HPDE6-E6E7 (cell line): Measurements from ENCODE around the gene XKR7.

Source experiments
- DNase-seq: peaks from one replicate; pipeline ENCODE4 v3.0.0; 2011; ENCODE audit warnings: missing footprints; ENCODE audit errors: extremely low spot score

XKR7 gene

DNA sequence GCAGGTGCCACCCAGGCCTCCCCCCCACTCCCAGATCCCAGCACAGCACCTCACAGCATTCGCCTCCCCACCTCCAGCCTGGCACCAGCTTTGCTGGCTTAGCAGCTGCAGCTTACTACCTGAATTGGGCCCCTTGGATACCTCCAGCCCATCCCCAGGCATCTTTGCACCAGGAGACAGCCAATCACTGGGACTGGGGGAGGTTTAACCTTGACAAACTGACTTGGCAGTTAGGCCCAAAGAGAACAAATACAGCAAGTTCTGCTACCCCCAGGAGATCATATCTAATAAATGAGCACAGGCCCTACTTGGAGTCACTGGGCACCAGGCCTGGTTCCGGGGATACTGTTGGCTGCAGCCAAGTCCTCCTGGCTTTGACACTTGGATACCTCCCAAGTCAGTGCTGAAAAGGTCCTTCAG lies 24.9 kb upstream of the XKR7 start:
- no peak for DNase-seq

DNA sequence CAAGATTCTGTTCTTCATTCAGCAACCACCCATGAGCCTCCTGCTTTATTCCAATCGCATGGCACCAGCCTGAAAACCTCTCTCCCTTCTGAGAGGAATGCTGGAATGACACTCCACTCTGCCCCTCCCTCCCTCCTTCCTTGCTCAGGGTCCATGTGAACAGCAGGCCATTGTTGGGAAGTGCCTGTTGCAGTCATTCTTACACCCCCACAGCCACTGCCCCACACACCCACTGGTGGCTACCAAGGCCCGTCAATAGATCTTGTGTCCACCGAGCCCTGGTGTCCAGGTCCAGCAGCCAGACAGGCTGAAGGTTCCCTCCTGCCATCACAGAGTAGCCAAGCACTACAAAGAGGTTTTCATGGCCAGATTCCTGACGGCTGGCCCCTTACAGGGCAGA lies 22.6 kb upstream of the XKR7 start:
- no peak for DNase-seq

DNA sequence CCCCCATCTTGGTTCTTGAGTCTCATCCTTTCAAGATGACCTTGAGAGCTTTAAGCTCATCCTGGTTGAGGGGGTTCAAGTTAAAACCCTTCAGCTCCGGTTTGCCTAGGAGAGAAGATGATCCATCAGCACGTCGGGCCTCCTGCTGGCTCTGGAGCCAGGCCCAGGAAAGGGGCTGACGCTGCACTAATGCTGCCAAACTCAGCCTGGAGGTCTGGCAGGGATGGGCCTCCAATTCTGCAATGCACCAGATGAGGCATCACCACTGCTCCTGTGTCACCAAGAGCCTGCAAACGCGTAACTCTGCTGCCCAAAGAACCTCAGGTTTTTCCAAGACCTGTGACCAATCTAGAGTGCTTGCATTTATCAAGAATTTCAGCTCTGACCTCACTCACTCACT lies 22.2 kb upstream of the XKR7 start:
- DNase-seq = no peak

DNA sequence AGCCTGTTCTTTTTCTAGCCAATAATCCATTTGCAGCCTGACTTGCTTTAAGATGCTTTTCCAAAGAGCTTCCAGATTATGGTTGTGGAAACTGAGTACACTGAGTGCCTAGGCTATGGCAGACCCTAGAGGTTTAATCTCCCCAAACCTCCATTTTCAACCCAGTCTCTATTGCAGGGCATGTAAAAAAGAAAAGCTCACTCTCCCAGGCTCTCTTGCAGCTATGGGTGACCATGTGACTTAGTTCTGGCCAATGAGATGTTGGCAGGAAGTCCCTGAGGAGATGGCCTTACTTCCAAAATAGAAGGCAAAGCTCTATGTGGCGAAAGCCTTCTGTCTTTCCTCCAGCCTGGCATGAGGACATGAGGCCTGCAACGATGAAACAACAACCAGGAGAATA lies 19.9 kb upstream of the XKR7 start:
- no peak for DNase-seq

DNA sequence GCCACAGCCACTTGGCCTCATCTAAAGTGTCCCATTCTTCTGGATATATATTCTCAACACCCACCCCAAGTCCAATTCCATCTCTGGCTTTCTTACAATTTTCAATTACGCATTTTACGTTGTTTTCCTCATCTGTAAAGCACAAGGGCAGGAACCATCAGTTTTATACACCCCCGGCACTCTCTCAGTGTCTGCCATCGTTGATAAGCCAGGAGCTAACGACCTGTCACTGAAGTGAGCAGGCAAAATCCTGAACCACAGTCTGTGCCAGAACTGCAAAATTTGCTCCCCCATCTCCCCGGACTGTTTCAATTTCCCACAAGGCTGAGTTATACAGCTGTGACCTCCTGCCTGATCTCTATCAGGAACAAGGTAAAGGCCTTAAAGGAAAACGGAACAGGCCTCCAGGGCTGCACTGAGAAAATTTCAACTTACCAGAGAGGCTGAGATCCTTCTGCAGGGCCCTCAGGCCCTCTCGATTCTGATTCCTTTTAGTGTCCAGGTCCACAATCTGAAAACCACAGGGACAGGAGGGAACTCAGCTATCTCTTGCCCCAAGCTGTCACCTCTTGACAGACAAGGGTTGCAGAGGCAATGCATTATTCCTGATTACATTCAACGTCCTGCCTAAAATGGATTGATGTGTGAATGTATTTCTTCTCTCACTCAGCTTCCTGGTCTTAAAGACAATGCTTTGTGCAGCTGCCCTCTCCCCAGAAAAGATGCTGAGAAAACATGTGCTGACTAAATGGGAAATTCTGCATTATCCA lies 17.9 kb upstream of the XKR7 start:
- DNase-seq = no peak

DNA sequence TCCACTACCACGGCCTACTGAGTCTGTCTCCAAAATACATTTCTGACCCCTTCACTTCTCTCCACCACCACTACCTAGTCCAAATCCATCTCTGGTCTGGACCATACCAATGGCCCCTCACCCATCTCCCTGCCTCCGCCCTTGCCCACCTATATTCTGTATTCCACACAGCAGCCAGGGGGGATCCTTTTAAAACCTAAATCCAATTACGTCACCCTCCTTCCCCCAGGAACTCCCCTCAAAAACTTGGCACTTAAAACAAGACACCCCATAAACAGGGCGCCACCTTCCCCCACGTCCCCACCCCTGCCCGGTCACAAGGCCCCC lies 16.8 kb upstream of the XKR7 start:
- DNase-seq = no peak

DNA sequence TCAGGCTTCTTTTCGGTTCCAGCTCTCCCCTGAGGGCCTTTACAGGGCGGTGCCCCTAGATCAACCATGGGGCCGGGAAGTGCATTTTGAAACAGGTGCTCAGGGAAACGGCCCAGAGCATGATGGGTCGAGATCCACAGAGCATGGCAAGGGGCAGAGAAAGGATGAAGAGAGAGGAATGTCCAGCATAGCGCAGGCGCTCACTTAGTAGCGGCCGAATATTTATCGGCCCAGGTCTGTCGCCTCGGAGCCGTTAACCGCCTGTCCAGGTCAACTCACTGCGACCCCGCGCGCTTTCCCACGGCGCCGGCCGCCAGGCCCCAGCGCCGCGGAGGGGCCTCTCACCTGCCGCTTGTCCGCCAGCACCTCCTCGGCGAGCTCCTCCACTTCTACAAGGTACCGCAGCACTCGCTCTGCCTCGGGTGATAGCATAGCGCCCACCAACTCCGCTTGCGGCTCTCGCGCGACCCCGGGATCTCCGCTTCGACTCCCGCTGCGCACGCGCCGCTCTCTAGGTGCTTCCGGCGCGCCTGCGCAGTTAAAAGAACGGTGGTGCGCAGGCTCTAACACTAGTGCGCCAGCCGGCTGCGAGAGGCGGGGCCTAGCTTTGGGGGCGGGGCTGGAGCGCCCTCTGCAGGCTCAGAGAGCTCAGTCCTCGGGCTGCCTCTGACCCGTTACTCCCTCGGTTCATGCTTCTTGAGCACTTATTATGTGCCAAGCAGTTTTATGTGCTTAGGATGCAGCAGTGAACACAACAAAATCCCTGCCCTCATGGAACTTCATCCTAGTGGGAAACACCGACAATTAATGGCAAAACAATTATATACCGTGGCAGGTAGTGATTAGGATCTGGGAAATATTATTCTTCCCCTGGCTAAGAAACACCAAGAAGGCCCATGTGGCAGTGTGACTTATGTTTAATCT lies 16.2 kb upstream of the XKR7 start, which contains the start of gene PDRG1:
PDRG1 (minus strand) TSS at position 517 of the 924 bp plus-strand sequence; CDS start at position 432, 85 bp downstream.
- peak; percentile 99 for DNase-seq

DNA sequence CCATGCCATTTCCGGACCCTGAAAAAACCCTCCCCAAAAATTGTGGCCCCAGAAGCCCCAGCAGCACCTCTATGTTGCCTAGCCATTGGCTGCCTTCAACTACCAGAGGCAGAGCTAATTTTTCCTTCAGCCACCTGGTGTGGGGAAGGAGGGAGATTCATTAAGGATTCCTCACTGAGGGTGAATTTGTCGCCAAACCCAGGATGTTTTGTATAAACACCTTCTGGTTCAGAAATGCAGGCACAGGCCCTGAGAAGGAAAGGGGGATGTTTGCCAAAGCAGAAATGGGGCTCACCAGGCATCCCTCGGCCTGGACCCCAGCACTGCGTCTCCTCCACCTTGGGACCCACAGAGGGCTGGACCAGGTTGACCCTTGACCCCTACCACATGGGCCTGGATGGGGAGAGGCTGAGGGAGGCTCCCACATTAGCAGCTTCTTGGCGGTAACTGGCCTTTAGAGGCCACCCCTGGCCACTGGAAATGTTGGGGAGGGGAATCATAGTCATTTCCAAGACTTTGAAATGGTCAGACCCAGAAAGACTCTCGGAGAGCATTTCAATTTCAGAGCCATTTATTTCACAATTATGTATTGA lies 14.3 kb upstream of the XKR7 start:
- no peak for DNase-seq

DNA sequence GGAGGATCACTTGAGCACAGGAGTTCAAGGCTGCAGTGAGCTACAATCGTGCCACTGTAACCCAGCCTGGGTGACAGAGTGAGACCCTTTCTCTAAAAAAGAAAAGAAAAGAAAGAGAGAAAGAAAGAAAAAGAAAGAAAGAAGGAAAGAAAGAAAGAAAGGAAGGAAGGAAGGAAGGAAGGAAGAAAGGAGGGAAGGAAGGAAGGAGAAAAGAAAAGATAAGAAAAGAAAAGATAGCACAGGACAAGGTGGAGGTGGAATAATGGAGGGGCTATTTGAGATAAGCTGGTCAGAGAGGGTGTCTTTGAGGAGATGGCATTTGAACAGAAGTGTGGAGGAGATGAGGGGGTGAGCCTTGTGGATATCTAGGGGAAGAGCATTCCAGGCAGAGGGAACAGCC lies 13.5 kb upstream of the XKR7 start:
- DNase-seq = no peak

DNA sequence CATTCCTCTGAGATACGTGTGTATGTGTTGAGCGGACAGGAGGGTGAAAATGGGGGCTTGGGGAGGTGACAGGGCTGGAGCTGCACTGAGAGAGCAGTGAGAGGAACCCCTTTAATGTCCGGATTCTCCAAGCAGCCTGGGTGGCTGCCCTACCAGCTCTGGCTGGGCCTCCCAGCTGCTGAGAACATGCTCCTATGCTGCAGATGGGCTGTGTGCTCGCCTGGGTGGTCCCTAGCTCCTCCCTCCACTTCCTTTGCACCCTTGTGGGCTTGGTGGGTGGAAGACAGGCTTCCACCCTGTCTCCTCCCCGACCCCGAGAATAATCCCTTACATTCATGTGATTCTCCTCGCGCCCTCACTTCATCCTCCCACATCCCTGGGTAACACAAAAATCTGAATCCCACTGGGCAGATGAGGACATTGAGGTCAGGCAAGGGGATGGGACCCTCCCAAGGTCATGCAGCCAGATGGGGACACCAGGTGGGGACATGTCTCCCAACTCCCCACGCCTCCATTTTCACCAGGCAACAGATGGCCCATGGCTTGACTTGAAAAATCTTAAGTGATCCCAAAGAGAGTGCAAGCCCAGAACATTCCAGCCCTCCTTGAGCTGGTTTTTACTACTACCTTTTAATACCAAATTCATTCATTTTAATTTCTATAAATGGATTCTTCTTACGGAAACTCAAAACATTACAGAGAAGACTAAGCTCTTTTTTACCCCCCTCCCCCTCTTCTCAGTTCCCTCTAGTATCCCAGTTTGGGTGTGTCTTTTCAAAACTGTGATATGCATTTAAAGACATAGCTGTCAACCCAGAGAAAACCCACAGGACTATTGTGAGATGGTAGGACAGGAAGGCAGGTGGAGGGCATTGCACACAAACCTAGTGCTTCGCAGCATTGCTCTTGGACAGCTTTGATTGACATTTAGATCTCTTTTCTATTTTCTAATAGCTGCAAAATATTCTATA lies 11.1 kb upstream of the XKR7 start:
- no peak for DNase-seq

DNA sequence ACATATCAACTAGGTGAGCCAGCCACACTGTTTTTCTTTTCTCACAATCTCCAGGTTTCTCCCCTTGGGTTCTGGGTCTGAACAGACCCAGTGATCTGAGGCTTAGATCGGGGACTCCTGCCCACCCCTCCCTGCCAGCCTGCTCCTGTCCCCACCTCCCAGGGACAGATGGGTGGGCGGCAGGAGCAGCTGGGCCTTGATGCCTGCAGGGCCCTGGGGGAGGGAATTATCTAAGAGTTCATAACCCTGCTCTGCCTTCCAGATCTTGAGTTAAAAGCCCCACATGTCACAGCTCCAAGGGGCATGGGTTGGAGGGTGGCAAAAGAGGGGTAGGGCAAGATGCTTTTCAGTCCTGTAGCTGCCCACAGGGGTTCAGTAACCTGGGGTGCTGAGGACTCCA lies 5.2 kb upstream of the XKR7 start:
- no peak for DNase-seq

DNA sequence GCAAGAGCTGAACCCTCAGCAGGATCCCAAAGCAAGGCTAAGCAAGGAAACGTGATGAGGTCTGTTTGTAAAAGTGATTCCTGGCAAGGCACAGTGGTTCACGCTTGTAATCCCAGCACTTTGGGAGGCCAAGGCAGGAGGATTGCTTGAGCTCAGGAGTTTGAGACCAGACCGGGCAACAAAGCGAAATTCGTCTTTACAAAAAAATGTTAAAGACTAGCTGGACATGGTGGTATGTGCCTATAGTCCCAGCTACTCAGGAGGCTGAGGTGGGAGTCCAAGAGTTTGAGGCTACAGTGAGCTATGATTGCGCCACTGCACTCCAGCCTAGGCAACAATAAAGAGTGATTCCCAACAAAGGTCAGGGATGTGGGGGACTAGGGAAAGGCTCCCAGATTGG lies 4.1 kb upstream of the XKR7 start:
- DNase-seq = no peak

DNA sequence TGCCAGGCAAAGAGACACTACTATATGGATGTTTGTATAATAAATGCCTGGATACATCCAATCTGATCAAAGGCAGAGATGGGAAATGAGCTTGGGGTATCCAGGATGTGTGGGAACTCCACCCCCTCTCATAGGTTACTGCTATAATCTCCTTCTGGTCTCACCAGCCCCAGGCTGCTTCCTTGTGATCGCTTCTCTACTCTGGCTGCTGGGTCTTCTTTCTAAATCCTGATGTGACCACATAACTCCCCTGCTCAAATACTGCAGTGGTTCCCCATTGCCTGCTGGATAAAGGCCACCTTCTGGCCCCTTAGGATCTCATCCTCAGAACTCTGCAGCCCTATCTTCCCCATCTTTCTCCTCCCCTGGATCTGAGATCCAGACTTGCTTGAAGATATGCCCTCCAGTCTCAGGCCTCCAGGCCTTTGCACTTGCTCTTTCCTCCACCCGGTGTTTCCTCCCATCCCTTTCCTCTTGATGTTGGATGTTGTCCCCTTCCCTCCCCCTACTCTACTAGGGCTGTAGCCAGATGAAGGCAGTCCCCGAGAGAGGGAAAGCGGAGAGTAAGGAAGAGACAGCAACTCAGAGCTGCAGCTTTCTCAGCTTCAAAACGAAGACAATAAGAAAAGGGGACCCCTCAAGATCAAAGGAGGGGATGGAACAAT lies 828 bp upstream of the XKR7 start:
- no peak for DNase-seq

DNA sequence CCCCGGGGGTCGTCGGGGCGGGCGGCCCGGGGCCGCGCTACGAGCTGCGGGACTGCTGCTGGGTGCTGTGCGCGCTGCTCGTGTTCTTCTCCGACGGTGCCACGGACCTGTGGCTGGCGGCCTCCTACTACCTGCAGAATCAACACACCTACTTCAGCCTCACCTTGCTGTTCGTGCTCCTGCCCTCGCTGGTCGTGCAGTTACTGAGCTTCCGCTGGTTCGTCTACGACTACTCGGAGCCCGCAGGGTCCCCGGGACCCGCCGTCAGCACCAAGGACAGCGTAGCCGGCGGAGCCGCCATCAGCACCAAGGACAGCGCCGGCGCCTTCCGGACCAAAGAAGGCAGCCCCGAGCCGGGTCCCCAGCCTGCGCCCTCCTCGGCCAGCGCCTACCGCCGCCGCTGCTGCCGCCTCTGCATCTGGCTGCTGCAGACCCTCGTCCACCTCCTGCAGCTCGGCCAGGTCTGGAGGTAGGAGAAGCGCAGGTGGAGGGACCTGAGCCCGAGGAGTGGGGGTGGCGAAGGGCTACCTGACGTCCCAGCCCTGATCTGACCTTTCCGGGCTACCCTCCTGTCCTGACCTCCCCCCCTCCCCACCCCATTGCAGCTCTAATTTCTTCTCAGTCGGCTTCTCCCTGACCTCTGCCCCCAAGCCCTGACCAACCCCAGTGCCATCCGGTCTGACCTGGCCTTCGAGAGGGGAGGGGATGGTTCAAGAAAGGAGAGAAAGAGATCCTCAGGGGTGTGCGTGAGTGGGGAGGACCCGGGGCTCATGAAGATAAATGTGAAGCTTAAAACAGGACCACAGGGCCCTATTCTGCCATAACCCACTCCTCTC lies 558 bp downstream of the XKR7 start:
- peak; percentile 96 for DNase-seq

DNA sequence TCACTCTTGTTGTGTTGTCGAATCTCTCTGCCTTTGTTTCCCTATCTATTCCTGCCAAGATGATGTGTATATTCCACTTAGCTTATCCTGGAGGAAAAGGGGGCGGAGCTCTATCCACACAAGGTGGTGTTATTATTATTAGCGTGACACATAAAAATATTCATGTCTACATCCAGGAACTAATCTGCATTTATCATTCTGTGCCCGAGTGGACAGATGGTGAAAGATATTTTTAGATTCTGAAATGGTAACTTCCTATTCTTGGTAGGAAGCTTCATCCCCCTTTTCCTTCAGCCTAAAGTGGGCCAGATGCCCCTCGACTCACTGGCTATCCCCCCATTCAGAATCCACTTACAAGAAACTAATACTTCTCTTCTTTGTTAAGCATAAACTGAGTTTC lies 2.0 kb downstream of the XKR7 start:
- DNase-seq = no peak

DNA sequence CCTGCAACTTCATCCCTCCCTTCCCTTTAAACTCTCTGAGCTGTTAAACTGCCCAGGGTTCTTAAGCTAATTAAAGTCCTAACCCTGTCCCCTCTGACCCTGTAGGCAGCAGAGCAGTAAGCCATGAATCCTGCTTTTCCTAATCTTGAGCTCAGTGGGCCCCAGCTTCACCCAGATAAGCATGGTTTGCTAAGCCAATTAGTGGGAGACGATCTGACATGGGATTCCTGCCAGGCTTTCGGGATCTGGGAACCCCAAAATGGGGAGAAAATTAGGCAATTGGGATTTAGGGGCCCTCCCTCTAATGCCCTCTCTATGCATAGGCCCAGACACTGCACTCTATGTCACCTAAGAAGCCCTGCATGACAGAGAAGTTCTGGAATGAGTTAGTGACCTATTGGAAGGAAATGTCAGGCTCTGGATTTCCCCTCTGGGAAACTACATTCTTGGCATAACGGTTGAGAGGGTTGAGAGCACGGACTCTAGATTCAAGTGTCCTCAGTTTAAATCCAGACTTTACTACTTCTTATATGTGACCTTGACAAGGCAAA lies 4.6 kb downstream of the XKR7 start:
- no peak for DNase-seq

DNA sequence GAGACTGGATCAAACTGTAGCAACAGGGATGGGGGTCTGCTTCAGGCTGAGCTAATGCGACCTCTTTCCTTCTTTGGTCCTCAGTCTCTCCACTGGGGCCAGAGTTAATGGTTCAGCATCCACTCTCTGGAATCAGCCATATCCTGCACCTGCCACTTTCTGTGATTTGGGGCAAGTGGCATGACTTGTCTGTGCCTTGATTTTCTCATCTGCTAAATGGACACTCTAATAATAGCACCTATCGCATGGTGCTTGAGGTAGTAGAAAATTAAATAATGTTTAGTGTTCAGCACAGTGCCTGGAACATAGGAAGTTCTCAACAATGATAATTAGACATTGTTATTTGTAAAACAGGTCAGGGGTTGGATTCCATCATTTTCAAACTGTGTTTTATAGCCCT lies 6.3 kb downstream of the XKR7 start:
- no peak for DNase-seq

DNA sequence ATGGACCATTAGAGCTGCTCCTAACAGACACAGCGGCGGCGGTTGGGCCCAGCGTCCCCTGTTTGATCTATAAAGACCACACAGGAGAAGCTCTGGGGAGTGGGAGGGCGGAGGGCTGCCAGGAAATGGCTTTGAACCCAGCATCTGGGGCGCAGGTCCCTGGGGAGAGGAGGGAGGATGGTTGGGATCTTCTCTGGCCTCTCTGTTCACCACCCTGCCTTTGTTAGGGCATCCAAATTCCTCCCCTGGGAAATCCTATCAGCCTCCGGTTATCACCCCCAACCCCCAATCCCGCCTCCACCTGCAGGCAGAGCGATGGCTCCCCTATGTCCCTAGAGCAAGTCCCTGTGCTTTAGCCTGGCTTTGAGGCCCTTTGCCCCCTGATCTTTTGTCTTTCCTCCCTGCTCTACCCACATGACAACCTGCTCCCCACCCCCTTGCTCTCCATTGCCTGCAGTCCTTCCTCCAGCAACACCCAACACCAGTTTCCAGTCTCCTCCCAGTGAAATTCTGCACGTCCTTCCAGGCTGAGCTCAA lies 7.1 kb downstream of the XKR7 start:
- no peak for DNase-seq

DNA sequence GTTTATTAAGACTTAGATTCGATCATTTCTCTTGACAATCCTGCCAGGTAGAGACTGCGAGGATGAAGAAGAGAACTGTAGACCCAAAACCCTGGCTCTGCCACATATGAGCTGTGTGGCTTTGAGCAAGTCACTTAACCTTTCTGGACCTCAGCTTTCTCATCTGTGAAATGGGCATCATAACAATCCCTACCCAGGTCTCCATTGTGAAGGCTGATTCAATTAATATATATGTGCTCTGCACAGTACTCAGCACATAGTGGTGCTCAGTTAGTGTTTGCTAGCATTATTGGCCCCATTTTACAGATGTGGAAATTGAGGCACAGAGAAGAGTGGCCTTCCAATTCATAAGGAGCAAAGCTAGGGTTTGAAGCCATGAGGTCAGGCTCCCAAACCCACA lies 7.9 kb downstream of the XKR7 start:
- DNase-seq = no peak
